HCT116 (cell line): ENCODE data around the gene DDT. TPM values are rescaled to one million over a fixed set of nuclear protein-coding genes. Genes with fewer than 3 reads are reported as not detected.
"Not testable (repeated sequence)": the region's sequence is repeated elsewhere in the genome, so short reads cannot be mapped to it uniquely, and the experiment has no call there.

Experiments used
- ATAC-seq: fragments of 200-7000 bp; cut with Tn5 transposase; 2 replicates; pipeline ENCODE4 v1.9.1; 2020; ENCODE audit warnings: mild to moderate bottlenecking, moderate library complexity
- BruUV-seq: library from RNA; stranded (reverse); fragments of 400-500 nt; replicated peaks from 2 replicates; lab custom pipeline; 2021; lab: Mats Ljungman, UMichigan
- CTCF ChIA-PET: fragments of 300-600 bp; sonication (Branson Sonifier 250); formaldehyde crosslinking; loops from one replicate; lab custom pipeline; 2021; ENCODE audit warnings: antibody characterized with exemption; lab: Charles Lee
- POLR2A ChIA-PET: fragments of 300-600, 350-600 bp; sonication (Branson Sonifier 250); formaldehyde crosslinking; loops from one replicate; lab custom pipeline; 2021; ENCODE audit warnings: antibody characterized with exemption; lab: Charles Lee
- RAD21 ChIA-PET, 2 experiments: fragments of 300-600 bp; sonication (Branson Sonifier 250); formaldehyde crosslinking; loops; one replicate each; lab custom pipeline; 2023; ENCODE audit warnings: low total read pairs in 2 of 2; ENCODE audit not compliant: uncharacterized antibody in 2 of 2, unreplicated experiment in 2 of 2, low non-redundant PET in 1 of 2; lab: Charles Lee
- DNase-seq: peaks from one replicate; pipeline ENCODE4 v3.0.0-alpha.2; 2010; ENCODE audit warnings: low read depth, low spot score
- H2AFZ ChIP-seq: fragments of 200-600 bp; shearing (Covaris generic), sonication (generic); 2 replicates; pipeline ENCODE4 v1.6.1; 2017; ENCODE audit warnings: low read depth, mixed run types, mixed read lengths, antibody characterized with exemption, low read length; ENCODE audit not compliant: poor library complexity, severe bottlenecking
- H3K27ac ChIP-seq: 2 replicates; pipeline ENCODE4 v1.5.1; 2012; ENCODE audit warnings: low read depth, low read length
- H3K27me3 ChIP-seq: fragments of 200-600 bp; sonication (generic); 2 replicates; pipeline ENCODE4 v1.6.1; 2016; ENCODE audit warnings: mixed run types, low read length, mixed read lengths; ENCODE audit not compliant: insufficient read depth
- H3K36me3 ChIP-seq, 2 experiments: fragments of 200-500 bp in 1 of 2; fragments of 200-600 bp in 1 of 2; sonication (Bioruptor generic) in 1 of 2; sonication (generic) in 1 of 2; 2 replicates each; pipeline versions ENCODE4 v1.5.1 to v1.6.1; 2014 to 2016; ENCODE audit warnings: low read length in 2 of 2, inconsistent platforms in 1 of 2, mixed read lengths in 1 of 2, mixed run types in 1 of 2; ENCODE audit not compliant: insufficient read depth in 2 of 2, control insufficient read depth in 1 of 2
- H3K4me1 ChIP-seq, 2 experiments: fragments of 200-600 bp in 1 of 2; sonication (generic) in 1 of 2; 2 replicates each; pipeline versions ENCODE4 v1.5.1 to v1.6.1; 2012 to 2017; ENCODE audit warnings: low read length in 2 of 2, inconsistent platforms in 1 of 2, mild to moderate bottlenecking in 1 of 2, mixed read lengths in 1 of 2, mixed run types in 1 of 2, moderate library complexity in 1 of 2; ENCODE audit not compliant: insufficient read depth in 2 of 2, control insufficient read depth in 1 of 2
- H3K4me2 ChIP-seq: fragments of 200-600 bp; sonication (generic); 2 replicates; pipeline ENCODE4 v1.6.1; 2017; ENCODE audit warnings: mixed run types, low read length, mixed read lengths
- H3K4me3 ChIP-seq, 2 experiments: fragments of 200-600 bp in 1 of 2; sonication (generic) in 1 of 2; replicated peaks in 1 of 2; 2 replicates each; pipeline ENCODE4 v1.5.1; 2011 to 2016; ENCODE audit warnings: low read length in 2 of 2, control low read depth in 1 of 2, low read depth in 1 of 2, mild to moderate bottlenecking in 1 of 2, mixed read lengths in 1 of 2, mixed run types in 1 of 2
- H3K79me2 ChIP-seq: fragments of 200-600 bp; sonication (generic); 2 replicates; pipeline ENCODE4 v1.6.1; 2017; ENCODE audit warnings: mild to moderate bottlenecking, mixed run types, low read length, moderate library complexity, mixed read lengths; ENCODE audit not compliant: insufficient read depth
- H3K9ac ChIP-seq: fragments of 200-600 bp; sonication (generic); 2 replicates; pipeline ENCODE4 v1.6.1; 2016; ENCODE audit warnings: low read length, mixed read lengths
- H3K9me2 ChIP-seq: fragments of 200-600 bp; sonication (generic), shearing (Covaris generic); 2 replicates; pipeline ENCODE4 v1.6.1; 2017; ENCODE audit warnings: mixed run types, mild to moderate bottlenecking, moderate library complexity; ENCODE audit not compliant: insufficient read depth
- H3K9me3 ChIP-seq, 2 experiments: fragments of 200-500 bp in 1 of 2; fragments of 200-600 bp in 1 of 2; sonication (Bioruptor generic) in 1 of 2; sonication (generic) in 1 of 2; 2 replicates each; pipeline ENCODE4 v1.6.1; 2014 to 2017; ENCODE audit warnings: low read length in 2 of 2, mixed read lengths in 2 of 2, inconsistent platforms in 1 of 2, low read depth in 1 of 2, mild to moderate bottlenecking in 1 of 2, mixed run types in 1 of 2, moderate library complexity in 1 of 2; ENCODE audit not compliant: control insufficient read depth in 1 of 2, insufficient read depth in 1 of 2
- H4K20me1 ChIP-seq: fragments of 200-600 bp; sonication (generic), shearing (Covaris generic); 2 replicates; pipeline ENCODE4 v1.6.1; 2017; ENCODE audit warnings: mixed run types, mild to moderate bottlenecking, moderate library complexity; ENCODE audit not compliant: insufficient read depth
- intact Hi-C: fragments of 100-400 bp; cut with micrococcal nuclease; formaldehyde crosslinking; loops from 2 replicates; pipeline ENCODE4 v1.10.0; 2022
- total RNA-seq: library from RNA; stranded (reverse); gene quantifications from one replicate; pipeline ENCODE4 v1.2.1, GENCODE V29; 2021; ENCODE audit not compliant: unreplicated experiment

DDT gene
- total RNA-seq, 1 experiment from 2014 or later: 217 TPM

DNA sequence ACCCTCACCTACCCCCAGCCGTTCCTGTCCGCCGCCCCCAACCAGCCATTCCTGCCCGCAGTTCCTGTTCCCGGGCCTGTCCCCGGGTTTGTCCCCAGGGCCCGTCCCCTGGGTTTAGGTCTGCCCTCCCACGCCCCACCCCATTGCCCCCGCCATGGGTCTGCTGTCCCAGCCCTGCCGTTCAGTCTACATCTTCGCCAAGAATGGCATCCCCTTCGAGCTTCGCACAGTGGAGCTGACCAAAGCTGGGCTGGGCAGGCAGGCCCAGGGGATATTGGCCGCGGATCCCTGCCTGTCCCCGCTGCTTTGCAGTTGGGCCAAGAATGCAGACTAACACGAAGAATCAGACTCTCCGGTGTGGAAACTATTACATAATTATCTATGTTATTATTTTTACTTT is 24.5 kb downstream of the DDT start:
- intact Hi-C loops: loop anchor here (10.0 kb wide), 1 partner anchor 185 kb away; the partner anchor contains the start of genes C22orf15 and CHCHD10
- H3K27me3 ChIP-seq, RAD21 ChIA-PET, ATAC-seq, H3K27ac ChIP-seq, H3K4me2 ChIP-seq, POLR2A ChIA-PET, H3K36me3 ChIP-seq, H4K20me1 ChIP-seq, H2AFZ ChIP-seq, CTCF ChIA-PET, DNase-seq, H3K9ac ChIP-seq, H3K9me3 ChIP-seq, H3K4me3 ChIP-seq, H3K9me2 ChIP-seq, BruUV-seq, H3K4me1 ChIP-seq, H3K79me2 ChIP-seq: not testable (repeated sequence)

DNA sequence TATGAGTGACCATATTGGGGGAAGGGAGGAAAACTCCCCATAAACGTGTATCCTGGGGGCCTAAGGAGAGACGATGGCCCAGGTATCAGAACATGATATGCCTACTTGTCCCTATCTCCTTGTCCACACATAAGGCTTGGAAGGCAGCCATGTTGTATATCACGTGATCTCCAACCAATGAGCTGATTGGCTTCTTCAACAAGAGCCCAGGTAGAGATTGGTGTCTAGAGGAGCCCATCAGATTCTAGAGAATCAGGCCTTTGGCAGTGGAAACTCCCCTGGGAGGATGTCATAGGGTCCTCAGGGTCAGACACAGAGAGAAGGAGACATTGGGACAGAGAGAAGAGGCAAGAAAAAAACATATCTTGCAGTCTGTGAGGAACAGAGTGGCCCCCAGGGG is 26.9 kb downstream of the DDT start:
- intact Hi-C loops, H3K36me3 ChIP-seq, H3K9ac ChIP-seq, H3K27ac ChIP-seq, H3K4me3 ChIP-seq, H3K4me2 ChIP-seq, H2AFZ ChIP-seq, H3K9me2 ChIP-seq, BruUV-seq, H3K4me1 ChIP-seq, DNase-seq, POLR2A ChIA-PET, H3K27me3 ChIP-seq, H3K9me3 ChIP-seq, H4K20me1 ChIP-seq, H3K79me2 ChIP-seq, RAD21 ChIA-PET: not testable (repeated sequence)
- CTCF ChIA-PET: interaction anchor here (0.8 kb wide), 1 partner anchor 17 kb away, joined by 3 read pairs; no protein-coding TSS in a partner anchor
- peak; percentile 82 for ATAC-seq

DNA sequence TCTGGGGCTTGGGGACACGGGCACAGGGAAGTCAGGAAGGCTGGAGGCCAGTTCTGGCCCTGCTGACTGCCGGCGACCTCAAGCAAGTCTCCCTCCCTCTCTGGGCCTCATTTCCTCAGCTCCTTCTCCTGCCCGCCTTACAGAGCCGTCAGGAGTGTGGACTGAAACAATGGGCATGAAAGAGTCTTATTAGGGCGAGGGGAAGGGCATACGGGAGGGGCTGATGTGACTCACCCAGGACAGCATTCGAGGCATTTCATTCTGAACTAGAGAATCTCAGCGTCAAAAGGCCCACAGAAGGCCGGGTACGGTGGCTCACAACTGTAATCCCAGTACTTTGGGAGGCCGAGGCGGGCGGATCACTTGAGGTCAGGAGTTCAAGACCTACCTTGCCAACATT is 34.1 kb downstream of the DDT start:
- RAD21 ChIA-PET, H3K9me3 ChIP-seq, H3K27me3 ChIP-seq, H3K9ac ChIP-seq, H3K36me3 ChIP-seq, H3K4me3 ChIP-seq, H3K9me2 ChIP-seq, H3K79me2 ChIP-seq, DNase-seq, intact Hi-C loops, H3K4me2 ChIP-seq, H4K20me1 ChIP-seq, POLR2A ChIA-PET, H3K27ac ChIP-seq, H2AFZ ChIP-seq, BruUV-seq, CTCF ChIA-PET, H3K4me1 ChIP-seq: not testable (repeated sequence)
- peak; percentile 88 for ATAC-seq
